ENCODE measurements around the gene MSLN.
A peak's percentile ranks its signal among the peaks of the same experiment; 100 is the strongest.
"Not testable (repeated sequence)": the region's sequence is repeated elsewhere in the genome, so short reads cannot be mapped to it uniquely, and the experiment has no call there.

Gene MSLN

DNA sequence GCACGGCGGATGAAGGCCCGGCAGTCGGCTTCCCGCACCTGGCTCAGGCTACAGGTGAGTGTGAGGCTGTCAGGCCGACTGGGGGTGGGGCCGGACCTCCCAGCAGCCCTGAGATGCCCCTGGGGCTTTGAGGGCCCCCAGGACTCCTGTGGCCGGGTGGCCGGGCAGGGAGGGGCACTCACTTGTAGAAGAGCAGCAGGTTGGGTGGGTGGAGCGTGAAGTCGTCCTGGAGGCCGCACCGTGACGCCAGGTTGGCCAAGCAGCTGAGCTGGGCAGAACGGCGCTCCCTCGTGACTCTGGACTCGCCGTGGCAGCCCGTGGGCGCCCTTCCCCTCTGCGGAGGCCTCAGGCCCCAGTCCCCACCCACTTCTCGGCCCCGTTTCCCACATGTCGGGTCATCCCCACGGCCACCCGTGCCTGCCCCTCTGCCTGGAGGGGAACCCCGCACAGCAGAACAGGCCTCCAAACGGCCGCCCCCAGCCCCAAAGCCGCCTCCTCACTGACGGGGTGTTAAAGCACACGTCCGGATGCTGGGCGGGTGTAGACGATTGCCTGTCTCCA, 14.8 kb downstream of the MSLN start:
- DNase-seq (ENCODE audit: low read depth): no peak

DNA sequence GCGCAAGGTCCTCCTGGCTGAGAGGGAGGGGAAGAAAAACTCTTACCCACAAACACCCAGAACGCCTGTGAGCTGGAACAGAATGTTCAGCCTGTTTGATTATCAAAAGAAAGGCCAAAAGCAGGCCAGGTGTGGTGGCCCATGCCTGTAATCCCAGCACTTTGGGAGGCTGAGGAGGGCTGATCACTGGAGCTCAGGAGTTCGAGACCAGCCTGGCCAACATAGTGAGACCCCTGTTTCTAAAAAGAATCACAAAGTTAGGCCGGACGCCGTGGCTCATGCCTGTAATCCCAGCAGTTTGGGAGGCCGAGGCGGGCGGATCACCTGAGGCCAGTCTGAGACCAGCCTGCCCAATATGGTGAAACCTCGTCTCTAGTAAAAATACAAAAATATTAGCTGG, 15.8 kb downstream of the MSLN start:
- not testable (repeated sequence) for DNase-seq (ENCODE audit: low read depth)

- no peak for DNase-seq (ENCODE audit: low read depth)
Measured at GRCh38 chr16:776824-777223, 16.3 kb downstream of the MSLN start.

DNA sequence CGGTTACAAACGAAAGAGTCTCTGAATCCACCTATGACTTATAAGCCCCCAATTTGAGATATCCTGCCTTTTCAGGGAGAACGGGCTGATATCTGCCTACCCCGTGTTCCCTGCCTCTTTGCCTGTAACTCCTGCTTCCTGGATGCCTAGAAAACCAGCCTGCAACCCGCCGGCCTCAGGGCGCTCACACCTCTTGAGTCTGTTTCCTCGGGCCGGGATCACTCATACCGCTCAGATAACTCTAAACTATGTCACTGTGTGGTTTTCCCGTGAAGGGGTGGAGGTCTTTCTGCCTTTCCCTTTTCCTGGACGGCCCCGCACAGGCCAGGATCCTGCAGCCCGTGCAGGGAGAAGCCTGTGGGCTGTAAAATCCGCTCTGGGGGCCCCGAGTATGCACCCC, 17.3 kb downstream of the MSLN start:
- no peak for DNase-seq (ENCODE audit: low read depth)

DNA sequence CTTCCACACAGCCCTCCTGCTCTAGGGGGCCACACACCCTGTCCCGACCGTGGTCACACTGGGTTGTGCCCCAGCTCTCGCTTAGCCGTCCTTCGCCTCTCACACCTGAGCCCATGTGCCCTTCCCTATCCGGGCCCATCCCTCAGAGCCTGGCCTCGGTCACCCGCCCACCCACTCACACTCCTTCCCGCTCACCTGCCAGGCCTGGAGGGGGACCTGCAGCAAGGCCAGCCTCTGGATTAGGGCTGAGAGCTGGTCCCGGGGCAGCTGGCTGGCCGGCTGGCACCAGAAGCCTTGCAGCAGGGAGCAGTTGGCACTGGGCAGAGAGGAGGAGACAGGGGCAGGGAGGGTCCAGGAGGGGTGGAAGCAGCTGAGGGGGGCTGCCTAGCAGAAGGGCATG, 17.9 kb downstream of the MSLN start:
- DNase-seq (ENCODE audit: low read depth): no peak

- no peak for DNase-seq (ENCODE audit: low read depth)
Measured at GRCh38 chr16:778909-779527, 18.5 kb downstream of the MSLN start.

DNA sequence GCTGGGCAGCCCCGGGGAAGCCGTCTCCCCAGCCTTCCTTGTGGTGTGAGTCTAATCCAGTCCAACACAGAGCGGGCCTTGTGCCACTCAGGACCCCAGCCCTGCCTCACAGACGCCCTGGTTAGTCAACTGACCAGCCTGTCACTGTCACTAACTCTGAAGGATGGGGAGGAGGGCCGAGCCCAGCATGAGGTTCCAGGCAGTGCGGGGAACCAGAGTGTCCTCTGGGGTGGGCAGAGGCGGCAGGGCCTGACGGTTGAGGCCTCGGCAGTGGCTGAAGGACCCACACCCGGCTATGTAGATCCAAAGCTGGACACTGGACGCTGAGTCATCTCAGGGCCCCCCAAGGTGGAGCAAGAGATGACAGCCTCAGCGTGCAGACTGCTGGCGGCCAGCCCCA, 19.0 kb downstream of the MSLN start:
- DNase-seq (ENCODE audit: low read depth): no peak

DNA sequence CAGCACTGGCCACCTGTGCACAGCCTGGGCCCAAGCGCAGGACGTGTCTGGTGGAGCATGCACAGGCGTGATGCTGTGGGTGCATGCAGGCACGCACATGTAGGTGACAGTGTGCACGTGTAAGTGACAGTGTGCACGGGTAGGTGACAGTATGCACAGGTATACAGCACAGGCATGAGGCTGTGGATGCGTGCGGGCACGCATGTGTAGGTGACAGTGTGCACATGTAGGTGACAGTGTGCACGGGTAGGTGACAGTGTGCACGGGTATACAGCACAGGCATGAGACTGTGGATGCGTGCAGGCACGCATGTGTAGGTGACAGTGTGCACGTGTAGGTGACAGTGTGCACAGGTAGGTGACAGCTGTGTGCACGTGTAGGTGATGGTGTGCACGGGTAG, 19.8 kb downstream of the MSLN start:
- no peak for DNase-seq (ENCODE audit: low read depth)

DNA sequence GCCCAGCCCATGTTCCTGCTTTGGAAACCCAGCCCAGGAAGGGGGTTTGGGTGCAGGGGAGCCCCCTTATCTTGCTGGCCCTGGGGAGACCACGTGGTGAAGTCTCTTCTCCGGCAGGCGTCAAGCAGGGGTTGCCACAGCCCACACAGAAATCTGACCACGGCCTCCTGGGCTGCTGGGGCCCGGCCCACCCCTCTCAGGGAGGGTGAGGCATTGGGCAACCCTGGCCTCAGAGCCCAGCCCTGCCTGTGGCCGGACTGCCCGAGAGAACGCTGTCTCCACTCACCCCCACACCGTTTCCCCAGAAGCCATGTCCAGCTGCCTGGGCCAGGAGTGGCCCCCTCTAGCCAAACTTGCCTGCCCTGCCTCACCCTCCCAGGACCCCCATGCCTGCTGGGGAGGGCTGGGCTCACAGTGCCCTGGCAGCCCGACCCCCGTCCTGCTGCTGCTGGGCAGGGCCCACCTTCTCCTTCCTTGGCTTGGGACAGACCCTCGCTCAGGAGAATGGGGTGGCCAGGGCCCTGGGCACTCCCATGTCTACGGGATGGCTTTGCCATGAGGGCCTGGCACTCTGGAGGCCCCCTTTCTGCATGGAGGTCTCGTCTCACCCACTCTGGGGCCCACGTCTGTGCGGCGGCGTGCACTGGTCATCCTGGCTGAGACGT, 20.9 kb downstream of the MSLN start:
- DNase-seq (ENCODE audit: low read depth): no peak

DNA sequence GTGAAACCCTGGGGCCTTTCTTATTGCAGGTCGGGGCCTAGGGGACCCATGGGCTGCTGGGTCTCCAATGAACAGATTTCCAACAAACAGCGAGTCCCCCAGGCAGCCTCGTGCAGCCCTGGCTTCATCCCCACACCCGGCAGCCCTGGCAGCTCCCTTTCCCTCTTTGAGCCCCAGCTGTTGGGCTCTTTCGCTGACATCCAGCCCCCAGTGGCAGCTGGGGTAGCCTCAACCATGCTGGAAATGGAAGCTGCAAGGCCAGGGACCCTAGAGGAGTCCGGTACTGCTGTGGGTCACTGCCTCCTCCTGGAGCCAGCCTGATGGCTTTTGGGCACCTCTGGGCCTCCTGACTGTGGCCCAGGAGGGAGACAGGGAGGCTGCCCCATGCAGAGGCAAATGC, 21.7 kb downstream of the MSLN start:
- DNase-seq (ENCODE audit: low read depth): no peak

DNA sequence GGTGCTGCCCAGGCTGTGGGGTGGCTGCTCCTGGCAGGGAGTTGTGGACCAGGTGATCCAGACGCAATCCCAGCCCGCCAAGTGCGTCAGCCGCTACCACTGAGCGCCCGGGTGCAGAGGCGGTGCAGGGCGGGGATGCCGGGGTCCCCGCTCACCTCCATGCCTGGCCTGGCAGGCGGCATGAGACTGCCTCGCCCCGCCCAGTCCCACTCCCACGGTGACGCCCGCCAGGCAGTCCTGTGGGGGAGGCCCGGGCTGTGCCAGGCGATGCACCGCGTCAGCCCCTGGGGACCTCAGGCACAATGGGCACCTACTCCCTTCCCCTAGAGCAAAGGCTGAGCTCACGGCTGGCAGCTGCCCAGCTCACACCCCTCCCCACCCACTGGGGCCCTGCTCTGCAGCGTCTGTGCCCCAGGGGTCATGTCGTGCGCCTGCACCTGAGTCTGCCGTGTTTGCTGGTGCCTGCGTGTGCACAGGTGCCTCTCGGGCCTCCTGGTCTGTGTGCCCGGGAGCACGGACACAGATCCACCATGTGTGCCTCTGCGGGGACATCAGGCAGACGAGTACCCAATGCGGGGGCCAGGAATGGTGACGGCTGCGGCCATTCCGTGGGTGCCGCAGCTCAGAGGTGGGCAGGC, 22.4 kb downstream of the MSLN start:
- DNase-seq (ENCODE audit: low read depth): no peak

DNA sequence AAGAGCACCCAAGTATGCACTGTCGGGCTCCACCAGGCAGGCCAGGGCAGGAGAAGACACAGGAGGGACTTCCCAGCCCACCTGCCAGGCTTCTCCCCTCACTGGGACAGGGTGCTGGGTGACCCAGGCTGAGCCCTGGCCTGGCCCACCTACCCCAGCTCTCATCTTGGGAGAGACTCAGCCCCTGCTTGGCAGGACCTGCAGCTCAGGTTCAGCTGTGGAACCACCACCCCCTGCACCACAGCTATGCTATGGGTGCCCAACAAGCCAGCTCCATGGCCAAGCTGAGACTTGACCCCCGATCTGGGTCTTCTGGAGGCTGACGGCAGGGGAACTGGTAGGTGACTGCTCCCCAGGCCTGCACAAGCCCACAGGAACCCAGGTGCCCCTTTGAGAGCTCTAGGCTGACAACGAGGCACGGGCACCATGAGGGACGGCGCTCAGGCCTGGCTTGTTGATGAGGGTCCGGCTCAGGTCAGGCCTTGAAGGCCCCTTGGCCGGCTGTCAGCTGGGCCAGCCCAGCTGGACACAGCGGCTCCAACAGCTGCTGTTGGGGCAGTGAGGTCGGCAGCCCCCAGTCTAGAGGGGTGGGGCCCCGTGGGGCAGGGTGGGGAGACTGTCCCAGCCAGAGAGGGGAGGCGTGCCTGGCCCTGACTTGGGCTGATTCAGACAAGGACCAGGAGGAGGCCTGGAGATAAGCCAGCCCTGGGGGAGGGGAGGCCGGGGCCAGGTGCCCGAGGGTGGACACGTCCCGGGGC, 23.0 kb downstream of the MSLN start:
- no peak for DNase-seq (ENCODE audit: low read depth)

DNA sequence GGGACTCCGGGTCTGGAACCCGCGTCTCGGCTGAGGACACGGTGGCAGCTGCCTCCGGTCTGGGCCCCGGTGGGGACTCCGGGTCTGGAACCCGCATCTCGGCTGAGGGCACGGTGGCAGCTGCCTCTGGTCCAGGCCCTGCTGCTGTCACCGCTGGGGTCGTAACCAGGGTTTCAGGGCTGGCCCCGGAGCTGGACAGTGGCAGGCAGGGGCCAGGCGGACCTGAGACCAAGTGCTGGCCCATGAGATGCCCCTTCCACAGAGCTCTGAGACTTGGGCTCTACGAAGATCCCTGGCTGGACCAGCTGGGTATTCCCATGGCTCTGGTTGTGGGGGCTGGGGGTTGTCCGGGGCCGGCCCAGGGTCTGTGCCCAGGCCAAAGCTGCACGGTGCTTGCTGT, 23.9 kb downstream of the MSLN start:
- DNase-seq (ENCODE audit: low read depth): no peak

DNA sequence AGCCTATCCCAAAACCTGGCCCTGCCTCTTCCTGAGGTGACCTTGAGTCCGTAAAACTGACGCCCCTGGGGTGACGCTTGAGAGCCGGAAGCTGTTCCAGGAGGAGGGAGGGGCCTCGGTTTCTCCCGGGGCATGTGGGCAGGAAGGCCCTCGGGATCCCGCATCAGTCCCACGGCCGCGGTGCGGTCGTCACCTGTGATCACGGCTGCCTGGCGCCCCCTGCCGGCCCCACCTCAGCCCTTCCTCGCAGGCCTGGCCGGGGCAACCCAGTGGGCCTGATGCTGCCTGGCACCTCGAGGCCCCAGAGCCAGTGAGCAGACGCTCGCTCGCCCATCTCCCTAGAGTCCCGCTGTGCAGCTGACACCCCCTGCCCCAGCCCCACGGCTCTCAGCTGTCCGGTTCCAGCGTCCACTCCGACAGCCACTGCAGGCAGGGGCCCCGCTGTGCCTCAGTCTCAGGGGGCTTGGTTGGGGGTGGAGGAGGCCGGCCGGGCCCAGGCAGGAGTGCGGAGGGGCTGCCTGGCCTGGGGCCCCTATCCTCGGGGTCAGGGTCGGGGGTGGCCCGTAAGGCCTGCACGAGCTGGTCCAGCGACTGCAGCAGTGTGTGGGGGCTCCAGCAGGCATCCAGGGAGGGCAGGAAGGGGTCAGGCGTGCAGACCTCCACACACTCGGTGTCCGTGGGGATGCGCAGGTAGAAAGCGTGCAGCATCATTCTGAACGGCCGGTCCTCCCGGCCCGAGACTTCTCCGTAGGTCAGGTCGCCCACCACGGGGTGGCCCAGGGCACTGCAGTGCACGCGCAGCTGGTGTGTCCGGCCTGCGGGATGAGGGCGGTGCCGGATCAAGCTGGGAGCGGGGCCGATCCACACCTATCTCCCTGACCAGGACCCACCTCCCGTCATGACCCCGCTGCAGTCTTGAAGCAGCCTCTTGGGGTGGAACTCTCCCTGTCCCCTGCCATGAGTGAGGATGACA, 25.3 kb downstream of the MSLN start:
- peak; percentile 60 for DNase-seq (ENCODE audit: low read depth)

DNA sequence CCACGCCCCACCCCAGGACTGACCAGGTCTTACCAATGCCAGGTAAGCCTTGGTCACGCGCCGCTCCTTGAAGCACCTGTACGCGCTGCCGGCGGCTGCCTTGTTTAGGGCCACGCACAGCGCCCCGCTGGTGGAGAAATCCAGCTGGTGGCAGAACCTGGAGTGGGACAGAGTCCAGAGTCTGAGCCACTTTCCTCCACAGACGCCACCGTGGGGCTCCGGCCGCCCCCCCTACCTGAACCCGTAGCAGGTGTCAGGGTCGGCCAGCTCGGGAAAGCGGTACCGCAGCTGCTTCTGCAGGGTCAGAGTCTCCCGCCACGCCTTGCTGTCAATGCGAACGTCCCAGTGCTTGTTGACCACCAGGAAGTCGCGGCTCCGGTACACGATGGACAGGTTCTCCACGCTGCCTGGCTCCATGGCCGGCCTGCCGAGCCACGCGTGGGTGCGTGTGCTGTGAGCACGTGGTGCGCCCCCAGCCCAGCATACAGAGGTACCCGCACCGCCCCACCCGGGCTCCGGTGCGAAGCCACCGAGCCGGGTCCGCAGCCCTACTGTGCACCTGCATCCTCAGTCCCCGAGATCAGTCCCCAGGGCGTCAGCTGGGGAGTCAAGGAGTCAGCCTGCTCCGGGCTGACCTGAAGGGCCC, 26.9 kb downstream of the MSLN start:
- no peak for DNase-seq (ENCODE audit: low read depth)

DNA sequence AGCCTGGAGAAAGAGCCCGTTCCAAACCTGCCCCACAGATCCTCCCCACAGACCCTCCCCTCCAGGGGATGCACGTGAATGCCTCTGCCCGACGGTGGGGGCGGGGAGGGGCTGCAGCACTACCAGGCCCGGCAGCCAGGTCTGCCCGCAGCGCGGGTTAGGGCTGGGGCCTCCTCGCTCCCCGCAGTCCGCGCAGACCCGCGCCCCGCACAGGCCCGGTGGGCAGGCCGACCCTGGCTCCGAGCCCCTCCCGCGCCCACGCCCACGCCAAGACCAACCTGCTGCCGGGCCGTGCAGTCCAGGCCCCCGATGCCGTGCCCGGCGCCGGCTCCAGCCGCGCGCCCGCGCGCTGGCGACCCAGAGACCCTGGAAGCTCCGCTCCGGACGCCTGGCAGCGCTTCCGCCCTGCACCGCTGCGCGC, 27.5 kb downstream of the MSLN start, which contains the start of gene RPUSD1:
RPUSD1 (minus strand) TSS at position 404 of the 421 bp plus-strand sequence. CDS start 644 bp downstream, outside the sequence.
- DNase-seq (ENCODE audit: low read depth): no peak

DNA sequence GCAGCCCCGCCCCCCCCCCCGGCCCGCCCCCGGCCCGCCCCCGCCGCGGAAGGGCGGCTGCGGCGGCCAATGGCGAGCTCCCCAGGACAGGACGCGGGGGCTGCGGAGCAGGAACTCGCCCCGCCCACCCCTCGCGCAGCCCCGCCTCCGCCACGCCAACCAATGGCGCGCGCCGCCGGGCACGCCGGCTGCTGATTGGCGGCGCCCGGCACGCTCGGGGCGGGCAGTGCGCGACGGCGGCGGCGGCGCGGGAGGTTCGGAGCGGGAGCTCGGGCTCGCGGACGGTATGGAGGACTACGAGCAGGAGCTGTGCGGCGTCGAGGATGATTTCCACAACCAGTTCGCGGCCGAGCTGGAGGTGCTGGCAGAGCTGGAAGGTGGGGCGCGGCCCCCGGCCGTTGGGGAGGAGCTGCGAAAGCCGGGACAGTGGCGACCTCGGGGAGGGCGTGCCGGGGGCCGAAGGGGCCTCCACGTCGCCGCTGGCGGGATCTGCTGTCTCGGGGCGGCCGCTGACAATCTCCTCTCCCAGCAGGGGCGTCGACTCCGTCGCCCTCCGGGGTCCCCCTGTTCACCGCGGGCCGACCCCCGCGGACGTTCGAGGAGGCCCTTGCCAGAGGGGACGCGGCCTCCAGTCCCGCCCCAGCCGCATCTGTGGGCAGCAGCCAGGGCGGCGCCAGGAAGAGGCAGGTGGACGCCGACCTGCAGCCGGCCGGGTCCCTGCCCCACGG, 28.0 kb downstream of the MSLN start, which contains the start of gene CHTF18:
CHTF18 (plus strand) TSS at position 222 of the 728 bp plus-strand sequence; CDS start at position 287, 65 bp downstream.
- peak; percentile 92 for DNase-seq (ENCODE audit: low read depth)

- no peak for DNase-seq (ENCODE audit: low read depth)
Measured at GRCh38 chr16:789191-789850, 28.8 kb downstream of the MSLN start.

GRCh38 chr16:790086-790485, 29.6 kb downstream of the MSLN start:
- DNase-seq (ENCODE audit: low read depth): no peak

All from T follicular helper cell (primary cell).